Hippocampal formation (tissue), 2 donors: ENCODE data around the gene COMT.
A peak's percentile ranks its signal among the peaks of the same experiment; 100 is the strongest.

Experiments
- DNase-seq, 2 donors: peaks; one replicate each; lab custom pipeline; 2025; lab: John Stamatoyannopoulos, UW

COMT gene

DNA sequence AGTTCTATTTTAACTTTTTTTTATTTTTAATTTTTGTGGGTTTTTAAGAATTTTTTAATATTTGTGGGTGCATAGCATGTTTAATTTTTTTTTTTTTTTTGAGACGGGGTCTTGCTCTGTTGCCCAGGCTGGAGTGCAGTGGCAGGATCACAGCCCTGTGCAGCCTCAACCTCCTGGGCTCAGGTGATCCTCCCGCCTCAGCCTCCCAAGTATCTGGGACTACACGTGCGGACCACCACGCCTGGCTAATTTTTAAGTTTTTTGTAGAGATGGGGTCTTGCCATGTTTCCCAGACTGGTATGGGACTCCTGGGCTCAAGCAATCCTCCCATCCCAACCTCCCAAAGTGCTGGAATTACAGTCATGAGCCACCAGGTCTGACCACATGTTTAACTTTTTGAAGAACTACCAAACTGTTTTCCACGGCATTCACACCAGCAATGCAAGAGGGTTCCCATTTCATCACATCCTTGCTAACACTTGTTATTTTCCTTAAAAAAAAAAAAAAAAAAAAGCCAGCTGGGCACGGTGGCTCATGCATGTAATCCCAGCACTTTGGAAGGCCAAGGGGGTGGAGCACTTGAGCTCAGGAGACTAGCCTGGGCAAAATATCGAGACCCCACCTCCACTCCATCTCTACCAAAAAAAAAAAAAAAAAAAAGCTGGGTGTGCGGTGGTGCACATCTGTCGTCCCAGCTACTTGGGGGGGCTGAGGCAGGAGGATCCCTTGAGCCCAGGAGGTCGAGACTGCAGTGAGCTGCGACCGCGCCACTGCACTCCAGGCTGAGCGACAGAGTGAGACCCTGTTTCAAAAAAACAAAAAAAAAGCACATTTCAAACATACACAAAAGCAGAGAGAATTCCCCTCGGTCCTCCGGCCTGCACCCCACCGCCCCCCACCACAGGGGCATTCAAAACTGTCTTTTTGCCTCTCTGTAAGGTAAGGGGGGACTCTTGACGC is 16.8 kb downstream of the COMT start:
- DNase-seq = no peak

DNA sequence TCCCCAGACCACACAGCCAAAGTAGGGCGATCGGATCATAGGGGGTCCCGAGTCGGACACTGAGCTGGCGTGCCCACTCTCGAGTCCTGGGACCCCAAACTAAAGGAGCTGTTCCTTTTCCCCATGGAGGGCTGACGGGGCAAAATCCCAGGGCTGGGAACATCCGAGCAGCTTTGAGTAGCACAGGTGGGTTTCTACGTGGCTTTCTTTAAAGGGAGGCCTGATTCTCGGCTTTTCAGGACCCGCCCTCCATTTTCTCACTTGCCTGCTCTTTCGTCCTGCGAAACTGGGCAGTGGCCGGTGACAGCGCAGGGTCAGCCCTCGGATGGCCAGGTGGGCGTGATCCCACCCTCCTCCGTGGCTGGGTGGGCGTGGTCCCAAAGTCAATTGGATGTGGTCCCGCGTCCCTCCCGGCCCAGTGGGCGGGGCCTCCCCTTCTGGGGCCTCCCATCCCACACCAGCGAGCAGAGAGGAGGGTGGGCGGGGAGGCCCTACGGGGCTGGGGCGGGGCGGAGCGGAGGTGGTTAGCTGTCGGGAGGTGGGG is 17.5 kb downstream of the COMT start:
- no peak for DNase-seq

DNA sequence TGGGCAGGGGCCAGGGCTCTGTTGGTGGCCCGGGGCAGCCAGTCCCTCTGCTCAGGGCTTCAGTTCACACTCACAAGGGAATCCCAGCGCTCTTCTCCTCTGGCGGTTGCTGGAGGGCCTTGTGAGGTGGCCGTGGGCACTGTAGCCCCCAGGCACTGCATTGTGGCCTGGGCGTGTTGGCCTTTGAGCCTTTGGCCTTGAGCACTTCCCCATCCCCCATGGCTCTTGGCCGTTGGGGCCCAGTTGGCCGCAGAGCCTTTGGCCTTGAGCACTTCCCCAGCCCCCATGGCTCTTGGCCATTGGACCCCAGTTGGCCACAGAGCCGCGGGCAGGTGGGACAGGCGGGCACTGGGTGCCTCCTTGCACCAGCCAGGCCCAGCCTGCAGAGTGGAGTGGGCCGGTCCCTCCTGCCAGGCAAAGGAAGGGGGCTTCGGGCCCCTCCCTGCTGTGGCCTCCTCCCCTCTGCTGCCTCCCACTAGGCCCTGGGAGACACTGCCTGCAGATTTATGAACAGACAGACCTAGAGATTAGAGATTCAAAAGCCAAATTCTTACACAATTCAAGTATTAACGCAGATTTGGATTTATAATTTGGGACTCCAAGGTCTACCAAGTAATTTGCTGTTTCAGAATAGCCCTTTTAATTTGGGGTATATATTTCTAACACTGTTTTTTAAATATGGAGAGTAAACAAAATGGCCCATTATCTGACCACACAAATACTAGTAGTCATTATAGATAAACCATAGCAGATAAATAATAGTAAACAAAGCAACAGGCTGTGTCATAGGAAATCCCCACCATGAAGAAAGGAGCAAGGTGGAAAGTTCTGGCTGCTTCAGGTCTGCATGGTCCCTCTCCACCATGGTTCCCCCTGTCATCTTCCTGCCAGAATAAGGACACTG is 18.3 kb downstream of the COMT start:
- DNase-seq = no peak

DNA sequence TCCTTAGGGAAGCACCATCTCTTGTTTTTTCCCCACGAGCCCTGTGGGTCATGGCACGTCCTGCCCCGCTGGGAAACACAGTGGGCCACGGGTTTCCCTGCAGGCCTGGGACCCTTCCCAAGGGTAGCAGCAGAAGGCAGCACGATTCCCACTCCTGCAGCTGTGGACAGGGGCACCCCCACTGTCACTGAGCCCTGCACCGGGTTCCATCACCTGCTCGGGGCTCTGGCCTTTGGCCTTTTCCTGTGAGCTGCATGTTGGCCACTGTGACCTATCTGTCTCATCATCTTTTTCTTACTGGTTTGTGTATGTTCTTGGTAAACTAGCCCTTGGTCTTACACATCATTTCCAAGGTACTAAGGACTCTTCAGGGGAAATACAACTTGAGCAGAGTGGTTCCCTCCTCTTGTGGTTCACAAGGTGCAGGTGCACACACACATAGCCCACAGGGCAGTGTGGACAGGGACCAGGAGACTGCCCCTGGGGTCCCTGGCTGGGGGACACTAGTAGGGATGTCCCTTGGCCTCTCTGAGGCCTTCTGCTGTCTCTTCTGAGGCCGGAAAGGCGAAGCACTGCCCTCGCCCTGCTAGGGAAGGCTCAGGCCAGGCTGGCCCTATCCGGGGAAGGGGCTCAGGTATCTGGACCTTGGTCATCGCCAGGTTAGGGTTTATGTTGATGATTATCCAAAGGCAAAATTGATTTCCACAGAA is 19.1 kb downstream of the COMT start:
- DNase-seq = no peak

DNA sequence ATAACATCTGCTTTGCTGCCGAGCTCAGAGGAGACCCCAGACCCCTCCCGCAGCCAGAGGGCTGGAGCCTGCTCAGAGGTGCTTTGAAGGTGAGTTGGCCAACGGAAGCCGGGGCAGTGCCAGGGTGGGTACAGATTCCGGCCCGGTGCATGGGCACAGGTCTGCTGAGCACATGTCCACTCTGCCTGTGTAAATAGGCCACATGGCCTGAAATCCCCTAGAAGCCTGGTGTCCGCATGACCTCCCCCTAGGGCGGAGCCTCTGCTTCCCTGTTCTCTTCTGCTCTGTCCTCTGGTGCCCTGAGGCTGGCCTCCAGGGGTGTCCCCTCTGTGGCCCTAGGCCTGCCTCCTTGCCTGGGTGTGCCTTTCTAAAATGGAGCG is 19.6 kb downstream of the COMT start:
- no peak for DNase-seq

DNA sequence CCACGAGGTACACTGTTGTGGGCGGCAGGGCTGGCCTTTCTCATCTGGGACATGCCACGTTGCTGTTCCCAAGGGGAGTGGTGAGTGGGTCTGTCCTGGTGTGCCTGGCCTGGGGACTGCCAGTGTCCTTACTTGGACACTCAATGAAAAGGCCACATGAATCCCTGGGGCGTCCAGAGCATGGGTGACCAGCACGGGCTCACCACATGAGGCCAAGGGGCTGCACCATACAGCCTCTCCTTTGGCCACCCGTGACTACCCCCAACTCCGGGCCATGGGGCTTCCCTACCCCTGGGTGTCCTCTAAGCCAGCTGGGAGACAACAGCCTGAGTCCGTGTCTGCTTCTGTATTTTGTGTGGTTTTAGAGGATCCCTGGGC is 20.3 kb downstream of the COMT start:
- DNase-seq = no peak

DNA sequence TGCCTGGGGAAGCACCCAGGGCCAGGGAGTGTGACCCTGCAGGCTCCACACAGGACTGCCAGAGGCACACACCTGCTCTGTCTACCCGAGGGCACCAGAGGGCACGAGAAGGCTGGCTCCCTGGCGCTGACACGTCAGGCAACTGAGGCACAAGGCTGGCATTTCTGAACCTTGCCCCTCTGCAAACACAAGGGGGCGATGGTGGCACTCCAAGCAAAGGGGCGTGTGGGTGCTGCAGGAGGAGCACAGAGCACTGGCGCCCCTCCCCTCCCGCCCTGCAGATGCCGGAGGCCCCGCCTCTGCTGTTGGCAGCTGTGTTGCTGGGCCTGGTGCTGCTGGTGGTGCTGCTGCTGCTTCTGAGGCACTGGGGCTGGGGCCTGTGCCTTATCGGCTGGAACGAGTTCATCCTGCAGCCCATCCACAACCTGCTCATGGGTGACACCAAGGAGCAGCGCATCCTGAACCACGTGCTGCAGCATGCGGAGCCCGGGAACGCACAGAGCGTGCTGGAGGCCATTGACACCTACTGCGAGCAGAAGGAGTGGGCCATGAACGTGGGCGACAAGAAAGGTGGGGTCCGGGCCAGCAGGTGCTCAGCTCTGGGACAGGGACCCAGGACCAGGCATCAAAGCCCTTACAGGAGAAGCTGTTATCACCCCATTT is 20.8 kb downstream of the COMT start:
- DNase-seq = peak; percentile 64 to 76

DNA sequence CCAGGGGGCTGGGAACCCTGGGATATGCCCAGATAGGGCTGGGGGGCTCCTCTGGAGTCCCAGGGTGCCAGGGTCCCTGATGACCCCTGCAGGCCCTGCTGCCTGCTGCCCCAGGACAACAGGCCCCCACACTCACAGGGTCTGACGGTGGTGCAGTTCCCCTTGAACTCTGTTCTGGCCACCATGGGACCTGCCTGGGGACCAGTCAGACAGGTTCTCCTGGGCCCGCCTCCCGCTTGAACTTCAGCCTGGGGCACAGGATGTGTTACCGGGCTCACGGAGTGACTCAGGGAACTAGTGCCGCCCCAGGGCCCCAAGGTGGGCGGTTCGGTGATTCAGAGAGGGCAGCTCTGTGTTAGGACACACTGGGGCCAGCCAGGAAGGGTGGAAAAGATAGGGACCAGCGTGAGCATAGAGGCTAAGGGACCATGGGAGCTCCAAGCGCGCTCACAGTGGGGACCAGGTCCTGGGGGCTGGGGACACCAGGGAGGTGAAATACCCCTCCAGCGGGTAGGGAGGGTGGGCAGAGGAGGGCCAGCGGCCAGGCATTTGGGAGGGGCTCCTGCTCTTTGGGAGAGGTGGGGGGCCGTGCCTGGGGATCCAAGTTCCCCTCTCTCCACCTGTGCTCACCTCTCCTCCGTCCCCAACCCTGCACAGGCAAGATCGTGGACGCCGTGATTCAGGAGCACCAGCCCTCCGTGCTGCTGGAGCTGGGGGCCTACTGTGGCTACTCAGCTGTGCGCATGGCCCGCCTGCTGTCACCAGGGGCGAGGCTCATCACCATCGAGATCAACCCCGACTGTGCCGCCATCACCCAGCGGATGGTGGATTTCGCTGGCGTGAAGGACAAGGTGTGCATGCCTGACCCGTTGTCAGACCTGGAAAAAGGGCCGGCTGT is 21.6 kb downstream of the COMT start:
- DNase-seq = no peak

DNA sequence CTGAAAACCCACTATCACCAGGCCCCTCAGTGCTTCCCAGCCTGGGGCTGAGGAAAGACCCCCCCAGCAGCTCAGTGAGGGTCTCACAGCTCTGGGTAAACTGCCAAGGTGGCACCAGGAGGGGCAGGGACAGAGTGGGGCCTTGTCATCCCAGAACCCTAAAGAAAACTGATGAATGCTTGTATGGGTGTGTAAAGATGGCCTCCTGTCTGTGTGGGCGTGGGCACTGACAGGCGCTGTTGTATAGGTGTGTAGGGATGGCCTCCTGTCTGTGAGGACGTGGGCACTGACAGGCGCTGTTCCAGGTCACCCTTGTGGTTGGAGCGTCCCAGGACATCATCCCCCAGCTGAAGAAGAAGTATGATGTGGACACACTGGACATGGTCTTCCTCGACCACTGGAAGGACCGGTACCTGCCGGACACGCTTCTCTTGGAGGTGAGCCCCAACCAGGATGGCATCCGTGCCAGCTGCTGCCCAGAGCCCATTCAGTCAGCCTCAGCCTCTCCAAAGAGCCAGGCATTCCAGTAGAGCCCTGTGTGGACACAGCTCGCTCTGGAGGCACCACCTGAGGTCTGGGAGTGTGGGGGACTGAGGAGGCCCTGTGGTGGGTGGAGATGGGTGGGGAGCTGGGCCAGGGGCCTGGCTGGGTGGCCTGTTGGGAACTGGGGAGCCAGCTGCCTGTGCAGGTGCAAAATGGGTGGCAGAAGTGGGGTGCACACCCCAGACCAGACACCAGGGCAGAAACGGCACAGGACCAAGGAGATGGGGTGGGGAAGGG is 22.5 kb downstream of the COMT start:
- DNase-seq = no peak

DNA sequence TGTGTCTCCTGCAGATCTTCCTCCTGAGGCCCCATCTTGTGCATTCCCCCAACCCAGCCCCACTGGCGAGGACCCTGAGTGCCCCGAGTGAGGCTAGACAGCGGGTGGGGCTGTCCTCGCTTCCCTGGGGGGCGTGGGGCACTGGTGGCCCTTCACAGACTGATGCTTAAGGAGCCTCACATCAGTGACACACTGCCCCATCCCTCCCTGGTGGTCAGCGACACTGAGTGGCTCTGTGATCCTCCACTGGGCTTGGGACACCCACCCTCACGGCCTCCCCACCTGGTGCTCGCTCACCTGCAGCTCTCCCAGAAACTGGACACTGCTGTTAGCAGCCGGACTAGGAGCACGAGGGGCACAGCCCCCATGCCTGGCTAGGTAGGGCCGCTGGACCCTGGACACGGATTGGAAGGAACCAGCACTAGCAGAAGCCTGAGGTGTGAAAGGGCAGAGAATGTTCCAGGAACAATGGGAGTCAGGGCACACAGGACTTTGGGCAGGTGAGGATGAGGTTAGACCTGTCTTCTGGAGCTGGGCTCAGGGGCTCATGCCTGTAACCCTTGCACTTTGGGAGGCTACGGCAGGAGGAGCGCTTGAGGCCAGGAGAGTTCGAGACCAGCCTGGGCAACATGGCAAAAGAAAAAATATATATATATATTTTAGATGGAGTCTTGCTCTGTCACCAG is 23.3 kb downstream of the COMT start:
- no peak for DNase-seq

DNA sequence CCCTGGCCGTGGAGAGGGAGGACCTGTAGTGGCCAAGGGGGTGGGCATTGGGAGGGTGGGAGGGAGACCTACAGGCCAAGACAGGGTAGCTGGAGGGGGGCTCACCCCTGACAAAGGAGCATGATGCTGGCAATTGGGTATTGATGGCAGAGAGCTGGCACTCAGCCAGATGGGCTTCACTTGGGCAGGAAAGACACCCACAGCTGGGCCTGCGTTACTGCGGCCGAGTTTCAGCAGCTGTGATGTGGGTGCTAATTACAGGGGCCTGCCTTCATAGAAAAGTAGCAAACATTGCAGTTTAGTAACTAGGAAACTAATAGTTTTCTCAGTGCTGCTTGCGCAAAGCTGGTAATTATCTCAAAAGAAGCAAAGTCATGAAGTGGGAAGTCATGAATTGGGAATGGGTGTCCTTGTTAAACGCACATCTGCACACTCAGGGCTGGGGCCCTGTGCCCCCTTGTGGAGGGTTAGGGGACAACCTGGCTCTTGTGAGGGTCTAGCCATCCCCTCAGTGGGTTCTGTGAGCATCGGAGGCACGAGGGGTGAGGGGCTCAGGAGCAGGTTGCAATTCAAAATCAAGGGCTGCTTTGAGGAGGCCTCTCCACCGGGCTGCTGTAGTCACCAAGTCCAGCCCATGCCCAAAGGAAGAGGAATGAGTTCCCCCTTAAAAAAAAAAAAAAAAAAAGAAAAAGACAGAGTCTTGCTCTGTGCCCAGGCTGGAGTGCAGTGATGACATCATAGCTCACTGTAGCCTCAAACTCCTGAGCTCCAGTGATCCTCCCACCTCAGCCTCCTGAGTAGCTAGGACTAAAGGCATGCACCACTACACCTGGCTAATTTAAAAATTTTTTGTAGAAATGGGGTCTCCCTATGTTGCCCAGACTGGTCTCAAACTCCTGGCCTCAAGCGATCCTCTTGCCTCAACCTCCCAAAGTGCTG is 24.5 kb downstream of the COMT start:
- no peak for DNase-seq

DNA sequence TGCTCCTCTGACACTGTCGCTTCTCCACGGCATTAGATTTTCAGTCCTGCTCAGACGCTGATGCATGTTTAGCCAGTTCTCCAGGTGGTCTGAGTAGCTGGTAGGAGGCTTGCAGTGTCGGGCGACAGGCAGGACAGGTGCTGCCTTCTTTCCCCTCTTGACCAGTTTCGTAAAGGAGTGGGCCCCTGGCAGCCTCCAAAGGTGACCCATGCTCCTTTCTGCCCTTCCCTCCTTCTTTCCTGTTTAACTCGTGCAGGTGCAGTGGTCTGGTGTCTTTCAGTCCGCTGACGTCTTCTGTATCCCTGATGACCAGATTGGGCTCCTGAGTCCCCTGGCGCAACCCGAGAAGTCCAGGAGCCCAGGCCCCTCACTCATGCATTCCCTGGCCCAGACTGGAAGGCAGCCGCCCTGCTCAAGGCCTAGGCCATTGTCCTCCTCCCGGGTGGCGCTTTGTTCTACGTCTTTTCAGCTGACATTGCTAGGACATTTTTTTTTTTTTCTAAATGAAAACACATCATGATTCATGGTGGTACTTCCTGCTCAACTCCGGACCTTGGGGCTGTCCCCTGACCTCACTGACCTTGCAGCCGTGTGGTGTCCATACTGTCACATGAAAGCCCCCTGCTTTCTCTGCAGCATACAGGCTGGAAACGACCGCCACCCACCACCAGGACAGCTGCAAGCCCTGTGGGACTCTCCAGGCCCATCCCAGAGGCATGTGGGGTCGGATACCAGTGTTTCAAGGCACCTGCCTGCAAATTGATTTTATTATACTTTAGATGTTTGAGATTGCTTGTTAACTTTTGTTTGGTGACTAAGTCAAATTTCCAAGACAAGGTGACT is 25.6 kb downstream of the COMT start:
- no peak for DNase-seq

DNA sequence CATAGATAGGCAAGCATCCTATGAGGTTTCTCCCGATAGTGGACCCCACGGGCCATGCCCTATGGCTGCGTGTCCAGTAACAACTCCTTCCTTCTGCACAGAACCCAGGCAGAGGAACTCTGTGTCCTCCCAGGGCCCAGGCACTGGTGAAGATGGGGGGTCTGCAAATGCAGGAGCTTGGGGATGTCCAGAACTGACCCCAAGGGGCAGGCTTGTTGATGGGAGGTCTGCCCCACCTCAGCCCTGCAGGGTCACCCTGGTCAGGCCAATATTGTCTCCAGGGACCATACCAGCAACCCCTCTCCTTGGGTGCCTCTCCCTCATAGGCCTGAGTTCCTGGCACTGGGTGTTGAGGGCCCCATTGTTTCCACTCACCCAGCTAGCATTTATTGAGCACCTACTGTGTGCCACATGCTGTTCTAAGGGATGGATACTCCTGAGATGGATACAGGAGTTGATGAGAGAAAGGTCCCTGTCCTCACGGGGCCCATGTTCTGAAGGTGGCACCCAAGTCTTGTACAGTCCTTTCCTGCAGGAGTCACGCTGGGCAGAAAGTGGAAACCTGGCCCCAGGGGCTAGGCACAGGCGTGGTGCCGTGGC is 26.4 kb downstream of the COMT start:
- DNase-seq = no peak

DNA sequence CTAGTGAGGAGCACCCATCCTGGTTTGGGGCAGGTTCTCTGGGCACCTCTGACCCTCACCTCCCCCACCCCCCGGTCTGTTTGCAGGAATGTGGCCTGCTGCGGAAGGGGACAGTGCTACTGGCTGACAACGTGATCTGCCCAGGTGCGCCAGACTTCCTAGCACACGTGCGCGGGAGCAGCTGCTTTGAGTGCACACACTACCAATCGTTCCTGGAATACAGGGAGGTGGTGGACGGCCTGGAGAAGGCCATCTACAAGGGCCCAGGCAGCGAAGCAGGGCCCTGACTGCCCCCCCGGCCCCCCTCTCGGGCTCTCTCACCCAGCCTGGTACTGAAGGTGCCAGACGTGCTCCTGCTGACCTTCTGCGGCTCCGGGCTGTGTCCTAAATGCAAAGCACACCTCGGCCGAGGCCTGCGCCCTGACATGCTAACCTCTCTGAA is 26.9 kb downstream of the COMT start:
- DNase-seq = no peak

DNA sequence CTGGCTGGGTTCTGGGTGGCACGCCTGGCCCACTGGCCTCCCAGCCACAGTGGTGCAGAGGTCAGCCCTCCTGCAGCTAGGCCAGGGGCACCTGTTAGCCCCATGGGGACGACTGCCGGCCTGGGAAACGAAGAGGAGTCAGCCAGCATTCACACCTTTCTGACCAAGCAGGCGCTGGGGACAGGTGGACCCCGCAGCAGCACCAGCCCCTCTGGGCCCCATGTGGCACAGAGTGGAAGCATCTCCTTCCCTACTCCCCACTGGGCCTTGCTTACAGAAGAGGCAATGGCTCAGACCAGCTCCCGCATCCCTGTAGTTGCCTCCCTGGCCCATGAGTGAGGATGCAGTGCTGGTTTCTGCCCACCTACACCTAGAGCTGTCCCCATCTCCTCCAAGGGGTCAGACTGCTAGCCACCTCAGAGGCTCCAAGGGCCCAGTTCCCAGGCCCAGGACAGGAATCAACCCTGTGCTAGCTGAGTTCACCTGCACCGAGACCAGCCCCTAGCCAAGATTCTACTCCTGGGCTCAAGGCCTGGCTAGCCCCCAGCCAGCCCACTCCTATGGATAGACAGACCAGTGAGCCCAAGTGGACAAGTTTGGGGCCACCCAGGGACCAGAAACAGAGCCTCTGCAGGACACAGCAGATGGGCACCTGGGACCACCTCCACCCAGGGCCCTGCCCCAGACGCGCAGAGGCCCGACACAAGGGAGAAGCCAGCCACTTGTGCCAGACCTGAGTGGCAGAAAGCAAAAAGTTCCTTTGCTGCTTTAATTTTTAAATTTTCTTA is 27.8 kb downstream of the COMT start:
- DNase-seq = no peak
